H1 (cell line): ENCODE results near the gene CCDC112. TPM values are rescaled to one million over a fixed set of nuclear protein-coding genes. Genes with fewer than 3 reads are reported as not detected.

Experiments
- ATF2 ChIP-seq: IDR thresholded peaks from 2 replicates; pipeline ENCODE4 v1.6.1; 2012; ENCODE audit warnings: low read length, inconsistent platforms
- BCL11A ChIP-seq, 2 experiments: IDR thresholded peaks; one replicate each; pipeline ENCODE4 v1.6.1; 2011; ENCODE audit warnings: low read depth in 2 of 2, low read length in 2 of 2, mild to moderate bottlenecking in 2 of 2
- BRCA1 ChIP-seq: IDR thresholded peaks from 2 replicates; pipeline ENCODE4 v1.6.1; 2012; ENCODE audit warnings: low read depth, low read length, improper control_type of control experiment
- CHD7 ChIP-seq: fragments of 300-600 bp; sonication (generic); IDR thresholded peaks from 2 replicates; pipeline ENCODE4 v1.7.1; 2012; ENCODE audit warnings: low read length, moderate library complexity, mild to moderate bottlenecking, inconsistent platforms; ENCODE audit not compliant: insufficient replicate concordance
- CTCF ChIP-seq, 3 experiments: IDR thresholded peaks; 1 replicate in 2 of 3; 2 replicates in 1 of 3; pipeline versions ENCODE4 v1.5.1 to v1.6.1; 2011; ENCODE audit warnings: low read length in 3 of 3, mild to moderate bottlenecking in 3 of 3, inconsistent platforms in 2 of 3, low read depth in 1 of 3, moderate library complexity in 1 of 3; ENCODE audit not compliant: insufficient read depth in 1 of 3; ENCODE audit errors: control extremely low read depth in 1 of 3
- polyA plus RNA-seq, 7 experiments: library from polyadenylated mRNA; depleted of rRNA in 3 of 7; stranded (reverse) in 5 of 7; unstranded in 2 of 7; fragments of >200 nt in 5 of 7; fragments of 200-250 nt in 2 of 7; gene quantifications; 1 replicate in 5 of 7; 2 replicates in 1 of 7; 4 replicates in 1 of 7; pipeline versions ENCODE4 v1.2.1 to v1.2.3, GENCODE V29; 2011 to 2013; ENCODE audit warnings: missing spikeins in 2 of 7, mixed read lengths in 2 of 7
- total RNA-seq: library from RNA; stranded (reverse); fragmentation: NEBNext Ultra II Directional; extraction: Animal tissue kit (Norgen Biotek cat#: 25700); gene quantifications from 2 replicates; pipeline ENCODE4 v1.2.1, GENCODE V29; 2021

The CCDC112 gene
- total and polyA plus RNA-seq, 2 of the 8 experiments (the other 6 are each of a cell fraction or from before 2014, with no cell fraction given) = 3.3 to 15.6 TPM

- TF ChIP-seq CTCF (IDR thresholded peaks at IDR 0.05; ENCODE audit: control extremely low read depth in 1 of 3, insufficient read depth in 1 of 3, low read depth in 1 of 3, low read length in 3 of 3) (no peak), CHD7 (no peak), BCL11A (IDR thresholded peaks at IDR 0.05; ENCODE audit: low read depth in 2 of 2, low read length in 2 of 2) (no peak), BRCA1 (no peak), ATF2 (no peak)
These were observed 7.3 kb downstream of the CCDC112 start (continued) for GRCh38 chr5:115289104-115289503.
